ENCODE measurements around the gene FLCN. TPM values are rescaled to one million over a fixed set of nuclear protein-coding genes. Genes with fewer than 3 reads are reported as not detected.

Gene FLCN
- total and polyA plus RNA-seq, 2 of the 13 experiments (the other 11 are each of a cell fraction or from before 2014, with no cell fraction given), result 16.6 to 24.9 TPM

DNA sequence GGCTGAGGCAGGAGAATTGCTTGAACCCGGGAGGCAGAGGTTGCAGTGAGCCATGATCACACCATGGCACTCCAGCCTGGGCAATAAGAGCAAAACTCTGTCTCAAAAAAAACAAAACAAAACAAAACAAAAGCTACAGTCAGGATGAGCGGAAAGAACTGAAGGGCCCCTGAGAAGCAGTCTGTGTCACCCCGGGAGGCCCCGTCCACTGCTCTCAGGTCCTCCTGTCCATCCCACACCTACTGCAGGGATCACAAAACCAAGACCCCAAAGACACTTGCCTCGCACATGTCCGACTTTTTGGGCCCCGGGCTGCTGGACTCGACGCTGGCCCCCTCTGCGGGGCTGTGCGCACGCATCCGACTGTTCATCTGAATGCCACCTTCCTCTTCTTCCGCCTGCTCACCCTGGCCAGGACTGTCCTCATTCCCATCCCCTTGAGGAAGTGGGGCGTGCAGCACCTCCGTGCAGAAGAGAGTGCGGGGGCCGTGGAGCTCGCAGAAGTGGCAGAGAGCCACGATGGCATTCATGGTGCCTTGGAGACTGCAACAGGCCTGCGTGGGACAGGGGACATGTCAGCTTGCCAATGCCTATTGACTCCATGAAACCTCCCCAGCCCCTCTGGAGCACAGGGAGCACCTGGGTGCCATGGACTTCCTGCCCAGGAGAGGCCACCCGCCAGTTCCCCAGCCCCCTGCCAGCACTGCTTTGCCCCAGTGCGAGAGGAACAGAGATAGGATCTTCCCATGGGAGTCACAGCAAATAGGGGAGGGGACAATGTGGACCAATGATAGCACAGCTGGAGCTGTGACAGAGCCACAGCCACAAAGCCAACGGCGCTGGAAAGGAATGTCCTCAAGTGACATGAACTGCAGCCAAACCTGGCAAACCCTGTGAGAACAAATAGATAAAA, 9.1 kb downstream of the FLCN start:
- Histone ChIP-seq H3K36me3 (replicated peaks in 1 of 2; ENCODE audit: control insufficient read depth in 1 of 2, insufficient read depth in 2 of 2, low read length in 2 of 2) (peaks cover 47 to 92% of the 10 kb centered on the region in 2 experiments), H4K20me1 (ENCODE audit: insufficient read depth, low read length) (no peaks in the 10 kb centered on the region), H3K27me3 (ENCODE audit: control insufficient read depth in 1 of 2, insufficient read depth in 2 of 2, low read length in 2 of 2) (no peaks in the 10 kb centered on the region), H3K79me2 (ENCODE audit: insufficient read depth, low read length) (peaks cover 4% of the 10 kb centered on the region), H3K27ac (ENCODE audit: extremely low read length, insufficient read depth, low read length) (no peak overlapping the region), H3K4me1 (ENCODE audit: insufficient read depth, low read length) (peaks cover 13% of the 10 kb centered on the region), H3K9ac (ENCODE audit: insufficient read depth, low read depth, low read length) (no peak overlapping the region), H3K4me2 (ENCODE audit: low read depth, low read length) (no peak overlapping the region), H2AFZ (ENCODE audit: low read length) (no peak overlapping the region), H3K4me3 (replicated peaks in 1 of 3; ENCODE audit: insufficient read depth in 1 of 3, low read depth in 2 of 3, low read length in 3 of 3) (no peak overlapping the region), H3K9me3 (ENCODE audit: low read length) (no peaks in the 10 kb centered on the region)
- WGBS (ENCODE audit: low lambda C conversion rate), result 95% methylated on average over 25 of the region's 25 CpGs
- no peak for FAIRE-seq
- no peak for DNase-seq (ENCODE audit: low spot score)
- ATAC-seq, result no peak
- intact Hi-C loops (cut with micrococcal nuclease; ENCODE audit: unreplicated experiment) (no loop called here), in situ Hi-C loops (cut with HindIII; ENCODE audit: extremely low pct_ligation_motif_present, low pct_unique_long_range_greater_than_20kb) (no loop called here)
- TF ChIP-seq ZNF674 (CRISPR knock-in tag; IDR thresholded peaks at IDR 0.05; ENCODE audit: low read depth), result no peak
- peak; percentile 66 for TF ChIP-seq AGO2 (optimal IDR thresholded peaks at IDR 0.05; ENCODE audit: low read depth, low read length)
- ChIA-PET CTCF (ENCODE audit: low intra/inter-chr PET ratio, low total read pairs) (no interaction called here), POLR2A (interaction anchor here (1.2 kb wide), 1 partner anchor 53 kb away, joined by 3 read pairs; no protein-coding TSS in a partner anchor)
- no TSS peak for BruUV-seq (replicated peaks)

DNA sequence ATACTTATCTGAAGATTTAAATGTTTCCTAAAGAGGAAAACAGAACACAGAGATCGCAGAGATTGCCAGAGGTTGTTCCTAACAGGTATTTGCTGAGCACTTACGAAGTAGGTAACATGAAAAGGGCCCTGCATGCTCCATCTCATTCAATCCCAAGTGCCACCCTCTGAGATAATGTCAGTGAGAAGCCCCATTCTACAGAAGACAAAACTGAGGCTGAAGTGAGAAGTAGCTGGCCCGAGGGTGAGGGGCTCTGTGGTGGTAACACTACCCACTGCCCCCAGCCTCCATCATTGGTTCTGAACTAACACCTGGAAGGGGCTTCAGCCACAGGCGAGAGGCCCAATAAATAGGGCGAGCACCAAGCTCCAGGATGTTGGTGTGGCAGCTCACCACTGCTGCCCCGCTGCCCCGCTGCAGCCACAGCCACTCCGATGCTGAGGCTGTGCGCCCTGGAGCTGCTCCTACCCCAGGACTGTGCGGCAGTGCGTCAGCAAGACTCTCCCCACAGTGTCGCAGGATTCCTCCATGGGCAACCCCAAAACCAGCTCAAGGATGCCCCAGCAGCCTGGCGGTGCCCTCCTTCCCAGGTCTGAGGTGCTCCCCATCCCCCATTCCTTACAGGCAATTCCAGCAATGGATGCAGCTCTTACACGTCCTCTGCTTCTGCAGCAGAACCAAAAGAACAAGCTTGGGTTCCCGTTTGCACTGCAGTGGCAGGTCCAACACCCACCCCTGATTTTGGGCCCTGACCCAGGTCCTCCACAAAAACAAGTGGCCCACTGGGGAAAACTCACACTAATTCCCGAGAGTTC, 10.3 kb downstream of the FLCN start:
- intact Hi-C loops (cut with micrococcal nuclease; ENCODE audit: unreplicated experiment) (no loop called here), in situ Hi-C loops (cut with HindIII; ENCODE audit: extremely low pct_ligation_motif_present, low pct_unique_long_range_greater_than_20kb) (no loop called here)
- Histone ChIP-seq H3K4me2 (ENCODE audit: low read depth, low read length) (no peak overlapping the region), H3K9ac (ENCODE audit: insufficient read depth, low read depth, low read length) (no peak overlapping the region), H4K20me1 (ENCODE audit: insufficient read depth, low read length) (no peaks in the 10 kb centered on the region), H3K4me3 (replicated peaks in 1 of 3; ENCODE audit: insufficient read depth in 1 of 3, low read depth in 2 of 3, low read length in 3 of 3) (no peak overlapping the region), H3K79me2 (ENCODE audit: insufficient read depth, low read length) (no peaks in the 10 kb centered on the region), H3K36me3 (replicated peaks in 1 of 2; ENCODE audit: control insufficient read depth in 1 of 2, insufficient read depth in 2 of 2, low read length in 2 of 2) (peaks cover 54 to 91% of the 10 kb centered on the region in 2 experiments), H3K9me3 (ENCODE audit: low read length) (no peaks in the 10 kb centered on the region), H3K27ac (ENCODE audit: extremely low read length, insufficient read depth, low read length) (no peak overlapping the region), H3K27me3 (ENCODE audit: control insufficient read depth in 1 of 2, insufficient read depth in 2 of 2, low read length in 2 of 2) (no peaks in the 10 kb centered on the region), H3K4me1 (ENCODE audit: insufficient read depth, low read length) (peaks cover 1% of the 10 kb centered on the region), H2AFZ (ENCODE audit: low read length) (no peak overlapping the region)
- no TSS peak for BruUV-seq (replicated peaks)
- DNase-seq (ENCODE audit: low spot score) (no peak), ATAC-seq (no peak), FAIRE-seq (no peak)
- TF ChIP-seq ZKSCAN1 (IDR thresholded peaks at IDR 0.05; ENCODE audit: low read length) (no peak), ZNF629 (CRISPR knock-in tag; conservative IDR thresholded peaks at IDR 0.05) (peak; percentile 73), AGO2 (optimal IDR thresholded peaks at IDR 0.05; ENCODE audit: low read depth, low read length) (peak; percentile 49)
- WGBS (ENCODE audit: low lambda C conversion rate), result 97% methylated on average over 7 of the region's 16 CpGs
- CTCF ChIA-PET (ENCODE audit: low intra/inter-chr PET ratio, low total read pairs), result no interaction called here
- POLR2A ChIA-PET, result interaction anchor here (1.1 to 1.2 kb wide), 2 partner anchors 9 to 18 kb away, joined by 3 to 4 read pairs; no protein-coding TSS in a partner anchor
